HG03442 (cell line): ENCODE data around the gene POGLUT3.

Experiments
- ATAC-seq: cut with Tn5 transposase; IDR thresholded peaks from one replicate; pipeline ENCODE4 v1.9.1; 2021; ENCODE audit warnings: mild to moderate bottlenecking, moderate library complexity; ENCODE audit not compliant: unreplicated experiment

The POGLUT3 gene

GRCh38 chr11:108500721-108501120 lies 2.5 kb upstream of the POGLUT3 start:
- no peak for ATAC-seq

DNA sequence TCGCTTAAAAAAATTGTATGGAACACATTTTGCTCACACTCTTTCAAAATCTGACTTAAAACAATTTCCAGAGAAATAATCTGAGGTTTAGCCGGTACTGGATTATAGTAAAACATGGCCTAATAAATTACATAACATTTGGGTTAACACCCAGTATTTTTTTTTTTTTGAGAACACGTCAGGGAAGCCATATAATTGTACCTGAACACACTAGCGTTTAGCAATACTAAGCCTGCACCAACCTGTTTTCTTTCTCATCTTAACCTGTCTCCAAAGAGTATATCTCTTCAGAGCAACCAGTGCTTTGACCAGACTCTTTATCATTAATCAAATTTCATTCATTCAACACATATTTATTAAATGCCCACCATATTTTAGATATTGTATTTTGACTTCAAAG lies 2.0 kb upstream of the POGLUT3 start:
- no peak for ATAC-seq

- ATAC-seq, result no peak
These were observed 728 bp upstream of the POGLUT3 start for GRCh38 chr11:108498816-108499408.

DNA sequence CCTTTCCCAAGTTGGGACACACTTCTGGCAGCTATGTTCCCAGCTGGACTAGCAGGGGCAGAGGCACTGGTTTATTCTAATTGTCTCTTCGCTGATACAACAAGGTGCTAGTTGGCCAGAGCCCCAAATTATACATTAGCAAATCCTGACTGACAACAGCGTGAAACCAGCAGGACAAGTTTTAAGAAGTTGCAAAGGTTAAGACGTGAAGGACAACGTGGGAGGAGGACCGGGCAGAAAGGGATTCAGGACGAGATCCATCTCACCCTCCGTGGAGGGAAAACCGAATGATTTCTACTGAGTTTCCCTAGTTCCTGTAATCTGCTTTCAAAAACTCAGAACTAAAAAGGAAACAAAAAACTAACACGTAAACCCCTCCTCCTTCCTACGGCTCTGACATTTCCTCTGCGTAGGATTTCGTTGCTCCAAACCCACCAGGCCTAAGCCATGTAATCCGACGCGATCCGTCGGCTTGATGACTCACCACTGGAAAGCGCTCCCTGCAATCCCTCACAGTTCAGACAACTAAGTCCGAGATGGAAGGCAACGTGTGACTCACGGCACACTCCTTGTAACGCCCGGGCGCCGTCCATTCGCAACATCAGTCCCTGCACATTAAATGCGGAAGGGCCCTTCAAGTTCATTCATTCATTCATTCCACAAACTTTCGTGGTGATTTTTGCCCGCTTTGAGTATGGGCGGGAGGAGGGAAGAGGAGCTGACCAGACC lies 703 bp downstream of the POGLUT3 start:
- ATAC-seq, result peak; percentile 49

GRCh38 chr11:108496643-108497256 lies 1.4 kb downstream of the POGLUT3 start:
- ATAC-seq, result no peak

DNA sequence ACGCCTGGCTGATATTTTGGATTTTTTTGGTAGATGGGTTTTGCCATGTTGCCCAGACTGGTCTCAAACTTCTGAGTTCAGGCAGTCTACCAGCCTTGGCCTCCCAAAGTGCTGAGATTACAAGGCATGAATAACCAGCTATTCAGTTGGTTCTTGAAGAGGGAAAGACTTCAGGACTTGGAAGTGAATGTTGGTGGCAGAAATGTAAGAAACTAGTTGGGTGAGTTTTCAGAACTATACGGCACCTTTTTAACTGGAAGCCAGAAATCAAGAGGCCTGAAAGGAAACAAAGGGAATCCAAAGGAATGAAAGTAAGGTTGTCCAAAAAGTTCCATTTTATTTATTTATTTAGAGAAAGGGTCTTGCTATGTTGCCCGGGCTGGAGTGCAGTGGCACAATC lies 2.9 kb downstream of the POGLUT3 start:
- no peak for ATAC-seq

- ATAC-seq, result no peak
These were observed 4.0 kb downstream of the POGLUT3 start for GRCh38 chr11:108494182-108494581.

GRCh38 chr11:108491936-108492335 lies 6.2 kb downstream of the POGLUT3 start:
- no peak for ATAC-seq

DNA sequence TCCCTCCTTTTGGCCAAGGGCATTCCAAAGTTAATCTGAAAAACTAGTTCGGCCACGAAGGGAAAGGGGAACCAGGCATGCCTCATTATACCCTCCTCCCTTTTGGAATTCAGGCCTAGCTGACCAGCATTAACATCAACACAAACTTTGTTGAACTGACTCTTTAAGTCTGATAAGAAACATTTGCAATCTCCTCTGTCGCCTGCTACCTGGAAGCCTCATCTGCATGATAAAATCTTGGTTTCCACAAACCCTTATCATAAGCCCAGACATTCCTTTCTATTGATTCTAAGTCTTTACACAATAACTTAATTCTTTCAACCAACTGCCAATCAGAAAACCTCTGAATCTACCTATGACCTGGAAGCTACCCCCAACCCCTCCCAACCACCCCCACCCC lies 11.4 kb downstream of the POGLUT3 start:
- no peak for ATAC-seq

DNA sequence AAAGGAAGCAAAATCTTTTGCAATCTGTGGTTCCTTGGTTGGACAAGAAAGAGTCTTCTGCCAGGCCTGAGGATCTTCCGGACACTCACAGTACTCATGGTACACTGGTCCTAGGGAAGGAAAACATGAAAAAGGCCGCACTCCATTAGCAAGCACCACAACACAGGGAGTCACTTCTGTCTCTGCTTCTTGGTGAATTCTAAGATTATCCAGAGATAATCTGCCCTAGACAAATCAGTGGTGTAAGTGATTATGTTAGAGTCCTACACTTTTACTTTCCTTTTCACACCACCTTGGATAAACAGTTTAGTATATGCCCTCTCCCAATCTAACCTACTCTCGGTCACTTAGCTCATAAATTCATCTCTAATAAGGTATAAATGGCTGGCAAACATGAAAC lies 11.9 kb downstream of the POGLUT3 start:
- no peak for ATAC-seq

- no peak for ATAC-seq
These were observed 15.0 kb downstream of the POGLUT3 start for GRCh38 chr11:108483163-108483562.

DNA sequence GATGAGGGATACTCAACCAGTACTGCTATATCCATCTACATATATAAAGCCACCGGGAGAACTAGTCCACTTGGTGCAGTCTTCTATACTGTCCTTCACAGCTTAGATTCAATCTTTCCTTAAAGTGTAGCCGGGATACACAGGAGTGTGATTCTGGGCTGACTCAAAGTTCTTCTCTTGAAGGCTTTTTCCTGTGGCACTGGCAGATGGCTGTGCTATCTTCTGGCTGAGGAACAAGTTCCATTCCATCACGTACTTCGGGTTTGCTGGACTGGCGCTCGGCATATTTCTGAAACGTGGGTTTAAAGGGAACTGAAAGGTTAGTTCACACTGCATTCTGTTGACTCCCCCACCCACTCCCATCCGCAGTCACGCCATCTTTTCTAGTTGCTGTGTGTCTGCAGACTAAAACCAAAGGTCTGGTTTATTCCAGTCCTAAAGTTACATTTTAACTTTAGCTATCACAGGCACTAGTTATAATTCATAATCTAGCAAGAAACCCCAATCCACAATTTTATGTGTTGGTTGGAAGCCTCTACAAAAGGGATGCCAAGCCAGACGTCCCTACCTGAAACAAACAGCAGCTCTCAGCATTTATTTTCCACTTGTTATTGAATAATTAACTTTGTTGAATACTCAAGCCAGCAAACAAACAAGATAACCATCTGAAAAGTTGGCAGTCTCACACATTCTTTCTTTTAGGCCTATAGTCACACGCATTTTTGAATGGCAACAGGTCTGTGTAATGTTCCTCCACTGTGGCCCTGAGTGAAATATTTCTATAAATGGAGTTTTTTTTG lies 23.3 kb downstream of the POGLUT3 start:
- ATAC-seq, result no peak

DNA sequence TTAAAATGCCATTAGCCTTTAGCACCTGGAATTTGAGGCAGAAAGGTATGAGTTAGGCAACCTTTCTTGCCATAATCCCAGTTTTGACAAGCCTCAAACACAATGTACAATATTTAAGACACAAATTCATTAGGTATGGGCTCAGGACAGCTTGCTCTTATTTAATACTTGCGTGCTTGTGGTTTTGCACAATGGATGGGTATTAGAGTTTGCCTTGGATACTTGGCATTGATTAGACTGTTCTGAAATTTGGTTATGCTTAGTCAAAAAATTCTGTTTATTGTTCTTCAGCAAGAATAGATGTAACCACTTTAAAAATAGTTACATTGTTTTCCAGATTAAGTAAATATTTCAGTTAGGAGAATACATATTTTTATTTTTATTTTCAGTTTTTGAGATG lies 25.5 kb downstream of the POGLUT3 start:
- ATAC-seq, result no peak

GRCh38 chr11:108468478-108468864 lies 29.7 kb downstream of the POGLUT3 start:
- no peak for ATAC-seq

DNA sequence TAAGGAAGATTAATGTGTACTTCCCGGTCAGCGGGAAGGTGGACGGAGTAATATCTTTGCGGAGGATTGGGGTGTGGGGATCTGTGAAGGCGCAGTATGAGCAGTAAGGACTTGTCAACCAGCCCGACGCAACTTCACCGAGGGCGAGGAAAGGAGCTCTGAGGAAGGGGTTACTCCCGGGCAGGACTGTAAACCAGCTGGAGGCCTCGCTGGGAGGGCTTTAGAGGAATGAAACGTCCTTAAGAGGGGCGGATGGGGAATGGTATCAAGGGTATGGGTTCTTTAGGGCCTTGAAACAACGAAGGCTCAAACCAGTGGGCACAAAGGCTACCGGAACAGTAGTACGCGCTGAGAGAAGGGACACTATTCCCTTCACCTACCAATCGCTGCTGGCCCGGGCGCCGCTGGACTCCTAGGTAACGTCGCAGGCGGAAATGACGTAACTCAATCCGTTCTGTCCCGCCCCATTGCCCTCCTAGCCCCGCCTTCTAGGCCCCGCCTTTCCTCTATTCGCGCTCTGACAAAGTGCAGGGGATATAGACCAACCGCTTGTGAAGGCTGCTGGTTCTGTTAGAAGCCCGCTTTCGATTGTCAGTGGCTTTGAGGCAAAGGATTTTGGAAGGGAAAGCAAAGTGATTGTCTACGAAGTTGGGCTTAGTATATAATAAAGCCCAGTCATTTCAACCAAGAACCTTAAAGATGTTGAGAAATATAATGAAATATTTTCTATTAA lies 30.9 kb downstream of the POGLUT3 start, which contains the start of gene C11orf65:
C11orf65 (minus strand) TSS at position 439 of the 733 bp plus-strand sequence. CDS start 5,970 bp downstream, outside the sequence.
- ATAC-seq, result peak; percentile 98

GRCh38 chr11:108466405-108466804 lies 31.8 kb downstream of the POGLUT3 start:
- ATAC-seq, result no peak

GRCh38 chr11:108453207-108453835 lies 44.9 kb downstream of the POGLUT3 start:
- no peak for ATAC-seq
